ENCODE results near the gene CA11.
"Not testable (repeated sequence)": the region's sequence is repeated elsewhere in the genome, so short reads cannot be mapped to it uniquely, and the experiment has no call there.

CA11 gene

GRCh38 chr19:48646001-48646721, at the start of gene CA11:
TSS of gene CA11 (minus strand) at chr19:48646187. CDS start at chr19:48645632, 555 bp downstream.
- DNase-seq = no peak

DNA sequence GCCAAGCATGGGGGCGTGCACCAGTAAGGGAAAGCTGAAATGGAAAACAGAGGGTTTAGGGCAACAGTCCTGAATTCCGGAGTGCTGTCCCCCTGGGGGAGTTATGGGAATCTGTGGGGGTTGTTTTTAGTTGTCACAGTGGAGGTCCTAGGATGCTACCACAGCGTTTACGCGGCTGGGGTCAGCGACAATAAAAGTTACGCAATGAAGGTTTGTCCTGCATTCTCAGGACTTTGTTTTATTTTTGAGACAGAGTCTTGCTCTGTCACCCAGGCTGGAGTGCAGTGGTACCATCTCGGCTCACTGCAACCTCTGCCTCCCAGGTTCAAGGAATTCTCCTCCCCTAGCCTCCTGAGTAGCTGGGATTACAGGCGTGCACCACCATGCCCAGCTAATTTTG, 47.6 kb upstream of the CA11 start:
- DNase-seq = not testable (repeated sequence)

GRCh38 chr19:48689449-48689848, 43.5 kb upstream of the CA11 start:
- DNase-seq = no peak

DNA sequence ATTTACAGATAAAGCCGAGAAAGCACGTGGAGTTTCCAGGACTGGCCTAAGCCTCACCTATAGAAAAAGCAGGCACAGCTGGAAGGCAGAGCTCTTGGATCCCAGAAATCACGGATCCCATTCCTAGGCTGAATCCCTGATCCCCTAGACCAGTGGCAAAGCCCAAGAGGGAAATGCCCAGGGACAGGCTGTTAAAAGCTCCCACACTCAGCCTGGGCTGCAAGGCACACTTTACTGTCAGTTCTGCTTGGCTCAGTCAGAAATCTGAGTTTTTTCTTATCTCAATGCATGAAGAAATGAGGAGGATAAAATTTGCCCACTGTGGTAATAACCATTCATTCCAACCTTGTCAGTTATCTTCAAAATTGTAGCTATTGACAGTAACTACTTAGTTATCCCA, 41.8 kb upstream of the CA11 start:
- DNase-seq = no peak

DNA sequence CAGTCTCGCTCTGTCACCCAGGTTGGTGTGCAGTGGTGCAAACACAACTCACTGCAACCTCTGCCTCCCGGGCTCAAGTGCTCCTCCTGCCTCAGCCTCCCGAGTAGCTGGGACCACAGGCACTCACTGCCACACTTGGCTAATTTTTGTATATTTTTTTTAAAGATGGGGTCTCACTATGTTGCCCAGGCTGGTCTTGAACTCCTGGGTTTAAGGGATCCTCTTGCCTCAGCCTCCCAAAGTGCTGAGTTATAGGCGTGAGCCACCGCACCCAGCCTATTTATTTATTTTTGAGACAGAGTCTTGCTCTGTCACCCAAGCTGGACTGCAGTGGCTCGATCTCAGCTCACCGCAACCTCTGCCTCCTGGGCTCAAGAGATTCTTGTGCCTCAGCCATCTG, 40.6 kb upstream of the CA11 start:
- not testable (repeated sequence) for DNase-seq

- DNase-seq = no peak
These were observed 40.1 kb upstream of the CA11 start for GRCh38 chr19:48686088-48686487.

DNA sequence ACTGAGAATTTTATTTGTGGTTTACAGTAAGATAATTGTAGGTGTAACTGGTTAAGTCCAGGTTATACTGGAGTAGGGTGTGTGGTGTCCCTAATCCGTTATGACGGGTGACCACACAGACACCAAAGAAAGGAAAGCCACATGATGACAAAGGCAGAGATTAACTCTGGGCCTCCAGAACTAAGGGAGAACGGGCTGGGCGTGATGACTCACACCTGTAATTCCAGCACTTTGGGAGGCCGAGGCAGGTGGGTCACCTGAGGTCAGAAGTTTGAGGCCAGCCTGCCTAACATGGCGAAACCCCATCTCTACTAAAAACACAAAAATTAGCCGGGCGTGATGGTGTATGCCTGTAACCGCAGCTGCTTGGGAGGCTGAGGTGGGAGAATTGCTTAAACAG, 39.6 kb upstream of the CA11 start:
- DNase-seq = no peak

- no peak for DNase-seq
These were observed 37.4 kb upstream of the CA11 start for GRCh38 chr19:48683349-48683748.

DNA sequence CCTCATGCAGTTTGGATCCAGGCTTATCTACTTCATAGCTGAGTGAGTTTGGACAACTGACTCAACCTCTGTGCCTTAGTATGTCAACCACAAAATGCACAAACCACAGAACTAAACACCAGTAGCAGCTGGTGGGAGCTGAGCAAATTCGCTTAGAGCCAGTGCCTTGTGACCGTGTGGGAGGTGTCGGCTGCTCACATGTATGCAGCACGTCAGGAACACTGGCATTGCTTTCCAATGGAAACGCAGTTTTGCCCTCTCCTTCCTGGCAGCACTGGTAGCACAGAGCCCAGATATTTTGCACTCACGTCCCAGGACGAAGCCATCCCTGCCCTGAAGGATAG, 35.1 kb upstream of the CA11 start:
- no peak for DNase-seq

GRCh38 chr19:48680436-48681126, 34.6 kb upstream of the CA11 start:
- DNase-seq = no peak

DNA sequence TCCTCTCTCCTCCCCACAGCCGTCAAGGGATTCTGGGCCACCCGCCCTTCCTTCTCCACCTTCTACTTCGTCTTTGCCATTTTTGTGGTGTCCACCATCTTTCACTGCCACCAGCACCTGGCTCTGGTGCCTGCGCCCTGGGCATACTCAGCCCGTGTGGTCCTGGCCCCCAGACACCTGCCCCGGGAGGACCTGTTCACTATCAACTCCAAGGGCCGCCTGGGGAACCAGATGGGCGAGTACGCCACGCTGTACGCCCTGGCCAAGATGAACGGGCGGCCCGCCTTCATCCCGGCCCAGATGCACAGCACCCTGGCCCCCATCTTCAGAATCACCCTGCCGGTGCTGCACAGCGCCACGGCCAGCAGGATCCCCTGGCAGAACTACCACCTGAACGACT, 34.0 kb upstream of the CA11 start:
- DNase-seq = not testable (repeated sequence)

GRCh38 chr19:48678201-48678600, 32.2 kb upstream of the CA11 start:
- no peak for DNase-seq

DNA sequence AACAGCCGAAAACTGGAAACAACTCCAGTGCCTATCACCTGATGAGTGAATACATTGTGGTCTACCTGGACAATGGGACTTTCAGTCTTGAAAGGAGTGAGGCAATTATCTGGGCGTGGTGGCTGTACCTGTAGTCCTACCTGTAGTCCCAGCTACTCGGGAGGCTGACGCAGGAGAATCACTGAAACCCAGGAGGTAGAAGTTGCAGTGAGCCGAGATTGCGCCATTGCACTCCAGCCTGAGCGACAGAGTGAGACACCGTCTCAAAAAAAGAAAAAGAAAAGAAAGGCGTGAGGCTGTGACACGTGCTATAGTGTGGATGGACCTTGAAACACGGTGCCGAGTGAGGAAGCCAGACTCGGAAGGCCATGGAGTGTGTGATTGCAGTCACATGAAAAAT, 30.9 kb upstream of the CA11 start:
- no peak for DNase-seq

DNA sequence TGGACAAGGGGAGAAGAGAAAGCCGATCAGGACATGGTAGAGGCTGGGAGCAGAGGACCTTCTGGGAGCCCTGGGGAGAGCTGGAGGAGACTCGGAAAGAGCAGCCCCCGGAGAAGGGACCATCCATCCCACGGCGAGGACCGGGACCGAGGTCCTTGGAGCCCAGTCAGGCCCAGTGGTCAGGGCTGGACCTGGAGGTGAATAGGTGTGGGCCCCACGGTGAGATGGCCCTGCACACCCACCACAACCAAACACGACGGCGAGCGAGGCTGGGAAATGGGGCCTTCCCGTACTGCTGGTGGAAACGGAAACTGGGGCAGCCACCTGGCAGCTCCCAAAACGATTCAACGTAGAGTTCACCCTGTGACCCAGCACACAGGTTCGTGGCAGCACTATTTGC, 30.5 kb upstream of the CA11 start:
- no peak for DNase-seq

DNA sequence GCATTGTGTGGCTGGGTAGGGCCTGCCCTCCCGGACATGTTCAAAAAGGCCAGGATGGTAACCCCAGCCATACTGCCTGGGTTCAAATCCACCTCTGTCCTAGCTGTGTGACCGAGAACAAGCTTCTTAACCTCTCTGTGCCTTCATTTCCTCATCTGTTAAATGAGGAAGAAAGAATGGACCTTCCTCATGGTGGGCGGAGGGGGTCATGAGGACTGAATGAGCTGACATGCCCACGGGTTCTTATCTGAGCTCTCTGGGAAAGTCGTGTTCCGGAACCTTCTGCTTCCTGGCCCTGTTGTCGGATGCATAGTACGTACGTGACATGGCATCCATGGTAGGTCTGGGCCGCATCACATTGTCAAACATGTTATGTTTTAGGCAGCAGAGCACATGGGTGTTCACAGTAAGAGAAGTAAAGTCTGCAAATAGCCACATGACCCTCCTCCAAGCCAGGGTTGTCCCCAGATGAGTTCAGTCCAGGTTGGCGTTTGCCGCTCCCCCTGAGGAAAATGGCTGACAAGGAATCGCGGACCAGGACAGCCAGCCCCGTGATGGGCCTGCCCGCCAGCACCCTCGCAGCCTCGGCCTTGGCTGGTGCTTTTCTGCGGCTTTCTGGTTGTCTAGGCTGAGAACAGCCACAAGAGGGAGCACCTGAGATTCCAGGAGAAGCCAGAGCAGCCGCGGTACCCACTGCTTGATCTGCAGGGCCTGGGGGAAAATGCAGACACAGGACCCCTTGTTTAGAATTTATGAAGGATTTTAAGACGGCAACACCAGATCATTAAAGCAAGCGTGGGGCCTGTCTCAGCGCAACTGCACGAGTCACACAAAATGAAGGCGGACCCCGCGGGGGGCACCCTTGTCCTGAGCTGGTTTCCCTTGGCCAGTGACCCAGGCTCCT, 29.2 kb upstream of the CA11 start:
- DNase-seq = peak; percentile 73

DNA sequence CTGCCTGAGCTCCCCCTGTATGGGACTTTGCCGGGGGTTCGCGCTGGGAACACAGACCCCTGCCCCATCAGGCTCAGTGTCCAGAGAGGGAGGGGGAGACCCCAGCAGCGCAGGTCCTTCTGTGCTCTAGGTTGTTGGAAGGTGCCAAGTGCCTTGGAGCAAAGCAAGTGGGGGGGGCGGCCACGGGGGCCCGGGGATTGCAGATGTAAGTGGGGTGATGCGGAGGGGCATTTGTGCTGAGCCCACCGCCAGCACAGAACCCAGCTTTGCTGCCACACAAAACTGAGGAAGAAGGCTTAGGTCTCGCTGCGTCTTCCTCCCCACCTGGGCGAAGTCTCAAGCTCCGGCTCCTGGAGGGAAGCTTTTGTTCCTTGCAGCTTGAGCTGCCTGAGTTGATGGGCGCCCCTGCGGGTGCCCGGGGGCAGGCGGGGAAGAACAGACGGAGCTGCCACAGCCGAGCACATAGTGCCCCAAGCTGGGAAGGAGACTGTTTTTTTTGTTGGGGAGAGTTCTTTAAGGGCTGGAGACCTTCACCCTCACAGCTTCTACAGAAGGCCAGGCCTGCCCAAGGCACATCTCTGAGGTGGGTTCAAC, 28.3 kb upstream of the CA11 start:
- no peak for DNase-seq

GRCh38 chr19:48673436-48674100, 27.6 kb upstream of the CA11 start:
- no peak for DNase-seq

GRCh38 chr19:48672994-48673393, 27.0 kb upstream of the CA11 start, which contains the start of gene NTN5:
TSS of gene NTN5 (minus strand) at chr19:48673017. CDS start at chr19:48670986, 2,031 bp downstream.
- no peak for DNase-seq

DNA sequence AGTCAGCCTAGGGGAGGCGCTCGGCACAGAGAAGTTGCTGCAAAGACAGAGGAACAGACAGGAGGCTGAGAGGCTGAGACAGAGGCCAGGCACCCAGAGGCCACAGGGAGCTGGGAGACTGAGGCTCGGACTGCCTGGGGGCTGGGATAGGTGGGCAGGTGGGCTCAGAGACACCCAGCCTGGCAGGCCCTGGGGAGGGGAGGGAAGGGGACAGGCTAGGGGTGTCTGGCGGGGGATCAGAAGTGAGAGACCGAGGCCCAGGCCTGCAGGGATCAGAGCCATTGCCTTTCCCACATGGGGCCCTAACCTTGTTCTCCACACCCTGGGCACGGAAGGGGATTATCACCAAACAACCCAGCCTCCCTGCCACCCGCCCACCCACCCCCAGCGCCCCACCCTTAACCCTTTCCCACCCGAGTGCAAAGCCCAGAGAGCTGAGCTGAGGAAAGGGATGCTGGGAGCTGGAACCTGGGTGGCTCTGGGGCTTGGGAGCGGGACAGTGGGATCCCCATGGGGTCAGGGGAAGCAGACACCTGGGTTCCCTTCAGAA, 25.5 kb upstream of the CA11 start:
- DNase-seq = no peak

- no peak for DNase-seq
These were observed 24.9 kb upstream of the CA11 start for GRCh38 chr19:48670699-48671445.

- no peak for DNase-seq
These were observed 24.1 kb upstream of the CA11 start for GRCh38 chr19:48669903-48670668.
